Type B pancreatic cell (in vitro differentiated cells): ENCODE results near the gene TRPC3. TPM values are rescaled to one million over a fixed set of nuclear protein-coding genes. Genes with fewer than 3 reads are reported as not detected.

Experiments used
- DNase-seq: peaks from one replicate; pipeline ENCODE4 v3.0.0; 2021; ENCODE audit warnings: mixed read lengths; ENCODE audit not compliant: unreplicated experiment; ENCODE audit errors: extremely low spot score
- H3K27ac Mint-ChIP-seq: 2 replicates; pipeline ENCODE4 v1.8.0; 2021; ENCODE audit warnings: mild to moderate bottlenecking, mixed read lengths
- H3K27me3 Mint-ChIP-seq: 2 replicates; pipeline ENCODE4 v1.8.0; 2021; ENCODE audit warnings: mixed read lengths
- H3K36me3 Mint-ChIP-seq: 2 replicates; pipeline ENCODE4 v1.8.0; 2021; ENCODE audit warnings: mixed read lengths
- H3K4me1 Mint-ChIP-seq: one replicate; pipeline ENCODE4 v1.8.0; 2021; ENCODE audit warnings: mixed read lengths; ENCODE audit not compliant: unreplicated experiment
- H3K4me3 Mint-ChIP-seq: 2 replicates; pipeline ENCODE4 v1.8.0; 2021; ENCODE audit warnings: mild to moderate bottlenecking, mixed read lengths
- H3K9me3 Mint-ChIP-seq: 2 replicates; pipeline ENCODE4 v1.8.0; 2021; ENCODE audit warnings: mixed read lengths
- total RNA-seq: library from RNA; stranded (reverse); gene quantifications from 2 replicates; pipeline ENCODE4 v1.2.1, GENCODE V29; 2021; ENCODE audit warnings: low replicate concordance
- TF ChIP-seq, protein P1 (sequence below): fragments of 200-600 bp; sonication (generic); conservative IDR thresholded peaks from 2 replicates; pipeline ENCODE4 v1.5.0; 2021; ENCODE audit warnings: antibody characterized with exemption, mild to moderate bottlenecking

Gene TRPC3
- total RNA-seq, 1 donor from 2014 or later = 1.0 TPM

DNA sequence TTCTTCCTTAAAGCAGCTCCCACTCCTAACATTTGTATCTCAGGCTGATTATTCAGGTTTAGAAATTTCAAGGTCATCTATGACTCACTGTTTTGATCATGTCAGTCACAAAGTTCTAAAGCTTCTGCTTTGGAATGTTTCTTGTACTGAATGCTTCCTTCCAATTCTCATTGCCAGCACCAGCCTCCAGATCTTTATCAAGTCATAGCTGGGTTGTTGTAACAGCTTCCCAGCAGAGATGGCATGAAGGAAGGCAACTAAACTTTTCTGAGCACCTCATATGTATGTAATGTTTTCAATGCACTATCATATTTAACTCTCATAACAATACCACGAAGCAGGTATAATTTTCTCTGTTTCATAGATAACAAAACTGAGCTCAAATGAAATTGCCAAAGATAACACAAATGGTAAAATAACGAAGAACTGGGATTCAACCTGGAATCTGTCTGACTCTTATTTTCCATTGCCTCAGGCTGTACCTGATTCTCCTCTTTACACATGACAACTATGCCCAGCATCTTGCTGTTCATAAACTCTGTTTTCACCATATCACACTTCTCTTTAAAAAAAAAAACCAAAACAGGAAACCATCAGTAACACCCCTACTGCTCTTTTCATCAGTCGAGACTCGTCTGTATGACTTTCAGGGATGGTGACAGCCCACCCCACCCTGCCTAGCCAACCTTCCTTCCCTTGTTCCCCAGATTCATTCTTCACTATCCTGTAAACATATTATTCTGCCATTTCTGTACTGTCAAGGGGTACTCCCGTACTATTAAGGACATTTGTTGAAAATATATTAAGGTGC, 13.4 kb downstream of the TRPC3 start:
- no peak overlapping the region for H3K4me3 Mint-ChIP-seq
- H3K9me3 Mint-ChIP-seq = no peaks in the 10 kb centered on the region
- no peak for DNase-seq
- H3K36me3 Mint-ChIP-seq = no peaks in the 10 kb centered on the region
- peaks cover 12% of the 10 kb centered on the region for H3K4me1 Mint-ChIP-seq
- TF ChIP-seq, protein P1, sequence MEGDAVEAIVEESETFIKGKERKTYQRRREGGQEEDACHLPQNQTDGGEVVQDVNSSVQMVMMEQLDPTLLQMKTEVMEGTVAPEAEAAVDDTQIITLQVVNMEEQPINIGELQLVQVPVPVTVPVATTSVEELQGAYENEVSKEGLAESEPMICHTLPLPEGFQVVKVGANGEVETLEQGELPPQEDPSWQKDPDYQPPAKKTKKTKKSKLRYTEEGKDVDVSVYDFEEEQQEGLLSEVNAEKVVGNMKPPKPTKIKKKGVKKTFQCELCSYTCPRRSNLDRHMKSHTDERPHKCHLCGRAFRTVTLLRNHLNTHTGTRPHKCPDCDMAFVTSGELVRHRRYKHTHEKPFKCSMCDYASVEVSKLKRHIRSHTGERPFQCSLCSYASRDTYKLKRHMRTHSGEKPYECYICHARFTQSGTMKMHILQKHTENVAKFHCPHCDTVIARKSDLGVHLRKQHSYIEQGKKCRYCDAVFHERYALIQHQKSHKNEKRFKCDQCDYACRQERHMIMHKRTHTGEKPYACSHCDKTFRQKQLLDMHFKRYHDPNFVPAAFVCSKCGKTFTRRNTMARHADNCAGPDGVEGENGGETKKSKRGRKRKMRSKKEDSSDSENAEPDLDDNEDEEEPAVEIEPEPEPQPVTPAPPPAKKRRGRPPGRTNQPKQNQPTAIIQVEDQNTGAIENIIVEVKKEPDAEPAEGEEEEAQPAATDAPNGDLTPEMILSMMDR = no peak
- no peak overlapping the region for H3K27ac Mint-ChIP-seq
- H3K27me3 Mint-ChIP-seq = peaks cover 6% of the 10 kb centered on the region

DNA sequence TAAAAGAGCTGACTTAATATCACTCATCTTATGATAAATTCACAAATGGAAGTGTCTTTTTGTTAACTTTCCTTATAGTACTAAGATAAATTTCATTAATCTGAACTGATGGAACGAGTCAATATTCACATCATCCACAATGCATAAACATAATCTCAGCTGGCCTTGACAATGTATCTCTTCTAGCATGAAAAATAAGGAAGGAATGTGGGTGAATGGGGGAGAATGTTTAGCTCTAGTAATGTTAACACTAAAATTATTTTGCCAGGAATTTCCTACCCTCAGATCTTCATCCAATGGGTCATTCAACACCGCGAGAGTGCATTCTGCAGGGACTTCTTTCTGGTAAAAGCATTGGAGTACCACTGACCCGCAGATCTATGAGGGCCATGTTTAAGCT, 15.8 kb downstream of the TRPC3 start:
- no peak for DNase-seq
- H3K4me1 Mint-ChIP-seq = peaks cover 12% of the 10 kb centered on the region
- peaks cover 4% of the 10 kb centered on the region for H3K27me3 Mint-ChIP-seq
- no peak overlapping the region for H3K4me3 Mint-ChIP-seq
- no peaks in the 10 kb centered on the region for H3K36me3 Mint-ChIP-seq
- TF ChIP-seq, protein P1 = no peak
- H3K9me3 Mint-ChIP-seq = no peaks in the 10 kb centered on the region
- no peak overlapping the region for H3K27ac Mint-ChIP-seq

DNA sequence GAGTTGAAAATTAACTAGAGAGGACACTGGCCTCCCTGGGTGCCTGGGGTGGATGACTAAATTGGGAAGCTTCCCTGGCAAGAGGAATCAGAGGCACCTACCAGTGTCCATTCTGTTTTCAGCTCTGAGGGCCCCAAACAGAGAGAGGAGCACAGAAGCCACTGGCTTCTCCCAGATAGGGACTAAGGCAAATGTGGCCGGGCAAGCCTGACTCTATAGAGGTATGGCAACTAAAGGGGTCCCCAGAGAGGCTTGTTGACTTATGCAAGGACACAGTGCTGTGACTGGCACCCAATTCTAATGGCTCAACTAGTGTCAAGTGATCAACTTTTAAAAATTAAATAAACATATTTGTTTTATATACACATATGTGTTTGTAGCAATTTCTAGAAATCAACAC, 17.2 kb downstream of the TRPC3 start:
- Mint-ChIP-seq H3K27me3 (peaks cover 3% of the 10 kb centered on the region), H3K27ac (no peak overlapping the region)
- TF ChIP-seq, protein P1 = no peak

DNA sequence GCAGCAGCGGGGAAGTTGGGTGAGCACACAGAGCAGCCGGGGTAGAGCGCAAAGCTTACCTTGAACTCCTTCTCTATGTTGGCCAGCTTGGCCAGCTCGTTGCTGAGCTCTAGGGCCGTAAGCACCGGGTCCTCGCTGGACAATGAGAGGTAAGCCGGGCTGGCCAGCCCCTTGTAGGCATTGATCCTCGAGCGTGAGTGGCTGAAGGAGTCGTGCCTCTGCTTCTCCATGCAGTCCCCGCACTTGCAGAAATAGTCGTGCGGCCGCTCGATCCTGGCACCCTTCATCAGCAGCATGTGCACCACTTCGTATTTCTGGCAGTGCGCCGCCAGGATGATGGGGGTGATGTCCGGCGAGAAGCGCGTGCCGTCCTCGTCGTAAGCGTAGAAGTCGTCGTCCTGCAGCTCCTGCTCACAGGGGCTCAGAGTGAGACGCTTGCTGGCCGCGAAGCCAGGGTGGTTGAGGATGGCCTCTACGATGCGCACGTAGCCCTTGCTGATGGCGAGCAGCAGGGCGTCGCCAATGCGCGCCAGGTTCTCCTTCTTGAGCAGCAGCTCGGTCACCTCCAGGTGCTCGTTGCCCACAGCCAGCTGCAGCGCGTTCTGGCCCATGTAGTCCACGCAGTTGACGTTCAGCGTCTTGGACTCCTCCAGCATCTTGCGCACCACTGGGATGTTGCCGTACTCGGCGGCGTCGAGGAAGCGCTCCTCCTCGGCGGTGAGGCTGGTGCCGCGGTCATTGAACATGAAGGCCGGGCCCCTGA, 19.5 kb downstream of the TRPC3 start:
- H3K27ac Mint-ChIP-seq = no peak overlapping the region
- H3K27me3 Mint-ChIP-seq = peaks cover 3% of the 10 kb centered on the region
- H3K4me1 Mint-ChIP-seq = no peaks in the 10 kb centered on the region
- TF ChIP-seq, protein P1 = no peak
- no peaks in the 10 kb centered on the region for H3K9me3 Mint-ChIP-seq
- H3K36me3 Mint-ChIP-seq = no peaks in the 10 kb centered on the region
- DNase-seq = no peak
- H3K4me3 Mint-ChIP-seq = no peak overlapping the region

More for the DNA sequence above, 17.2 kb downstream of the TRPC3 start:
- DNase-seq = no peak
- no peak overlapping the region for H3K4me3 Mint-ChIP-seq
- H3K9me3 Mint-ChIP-seq = no peaks in the 10 kb centered on the region
- H3K4me1 Mint-ChIP-seq = peaks cover 2% of the 10 kb centered on the region
- H3K36me3 Mint-ChIP-seq = no peaks in the 10 kb centered on the region

DNA sequence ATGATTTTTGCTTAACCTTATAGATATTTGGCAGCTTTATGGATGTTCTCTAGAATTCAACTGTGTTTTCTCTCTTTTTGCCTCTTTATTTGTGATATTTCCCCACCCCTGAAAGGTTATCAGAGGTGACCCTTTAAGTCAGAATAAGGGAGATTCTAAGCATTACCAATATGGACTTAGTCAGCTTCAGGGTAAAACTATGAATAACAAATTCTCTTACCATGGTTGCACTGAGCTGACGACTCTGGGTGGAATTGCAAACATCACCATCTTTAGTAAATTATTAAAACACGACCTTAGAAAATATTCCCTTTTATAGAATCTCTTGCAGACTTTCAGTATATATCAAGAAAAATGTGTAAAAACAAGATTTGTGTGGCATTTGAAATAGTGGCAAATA, 21.6 kb downstream of the TRPC3 start:
- no peak overlapping the region for H3K27ac Mint-ChIP-seq
- H3K27me3 Mint-ChIP-seq = peaks cover 3% of the 10 kb centered on the region
- no peaks in the 10 kb centered on the region for H3K36me3 Mint-ChIP-seq
- H3K9me3 Mint-ChIP-seq = no peaks in the 10 kb centered on the region
- TF ChIP-seq, protein P1 = no peak
- no peak overlapping the region for H3K4me3 Mint-ChIP-seq
- H3K4me1 Mint-ChIP-seq = no peaks in the 10 kb centered on the region
- no peak for DNase-seq
